K562 (cell line): Measurements from ENCODE around the gene CHST14. TPM values are rescaled to one million over a fixed set of nuclear protein-coding genes. Genes with fewer than 3 reads are reported as not detected.

Source experiments
- CTBP1 ChIP-seq: fragments of 450-650 bp; IDR thresholded peaks from 2 replicates; pipeline ENCODE4 v1.6.1; 2016; ENCODE audit warnings: borderline replicate concordance
- FOS ChIP-seq: IDR thresholded peaks from 3 replicates; pipeline ENCODE4 v1.6.1; 2011; ENCODE audit not compliant: insufficient read length; ENCODE audit errors: extremely low read depth
- HES1 ChIP-seq: fragments of 450-650 bp; IDR thresholded peaks from 2 replicates; pipeline ENCODE4 v1.6.1; 2016; ENCODE audit warnings: low read depth, mild to moderate bottlenecking, moderate library complexity
- MYC ChIP-seq, 2 experiments: fragments of 250-450 bp in 1 of 2; sonication (Bioruptor Pico) in 1 of 2; IDR thresholded peaks; 2 replicates each; pipeline versions ENCODE4 v1.5.1 to v1.6.1; 2012 to 2021; ENCODE audit warnings: low read depth in 2 of 2, borderline replicate concordance in 1 of 2, improper control_type of control experiment in 1 of 2, low read length in 1 of 2, mild to moderate bottlenecking in 1 of 2, moderate library complexity in 1 of 2
- POLR2G ChIP-seq: fragments of 200-400 bp; formaldehyde crosslinking; IDR thresholded peaks from 2 replicates; pipeline ENCODE4 v1.6.1; 2017; ENCODE audit warnings: low read depth, mild to moderate bottlenecking, antibody characterized with exemption, low read length, moderate library complexity
- RAD51 ChIP-seq: fragments of 450-650 bp; IDR thresholded peaks from 2 replicates; pipeline ENCODE4 v1.7.1; 2016; ENCODE audit warnings: low read depth, mild to moderate bottlenecking, borderline replicate concordance
- RCOR1 ChIP-seq, 2 experiments: IDR thresholded peaks; 2 replicates each; pipeline ENCODE4 v1.6.1; 2012; ENCODE audit warnings: low read depth in 2 of 2, low read length in 2 of 2, borderline replicate concordance in 1 of 2, improper control_type of control experiment in 1 of 2
- YBX1 ChIP-seq: fragments of 450-650 bp; IDR thresholded peaks from 2 replicates; pipeline ENCODE4 v1.7.1; 2016; ENCODE audit warnings: mild to moderate bottlenecking
- polyA plus RNA-seq, 8 experiments: library from polyadenylated mRNA; depleted of rRNA in 4 of 8; stranded (reverse) in 5 of 8; unstranded in 3 of 8; fragments of >200 nt; fragmentation: Nextera tagmentation in 2 of 8; fragmentation: Illumina TruSeq in 1 of 8; extraction: Ambion mirVana in 2 of 8; extraction: Trizol in 1 of 8; gene quantifications; 2 replicates each; pipeline versions ENCODE4 v1.2.1 to v1.2.3, GENCODE V29; 2011 to 2014; ENCODE audit warnings: inconsistent platforms in 1 of 8, missing spikeins in 1 of 8
- total RNA-seq, 7 experiments: library from RNA; depleted of rRNA in 6 of 7; stranded (reverse); fragments of >200 nt in 6 of 7; fragmentation: Illumina TruSeq in 2 of 7; extraction: Trizol in 2 of 7; gene quantifications; 2 replicates each; pipeline versions ENCODE4 v1.2.1 to v1.2.3, GENCODE V29; 2011 to 2021; ENCODE audit warnings: low replicate concordance in 1 of 7
- TF ChIP-seq, protein P1 (sequence below): sonication (generic); formaldehyde crosslinking; IDR thresholded peaks from 2 replicates; pipeline ENCODE4 v1.8.1; 2023; ENCODE audit warnings: mild to moderate bottlenecking, missing genetic modification reagents
- TF ChIP-seq, protein P2 (sequence below), 2 experiments: fragments of 450-650 bp; conservative IDR thresholded peaks; 2 replicates each; pipeline ENCODE4 v1.6.1; 2017; ENCODE audit warnings: mild to moderate bottlenecking in 2 of 2, moderate library complexity in 2 of 2
- TF ChIP-seq, protein P3 (sequence below): fragments of 450-650 bp; formaldehyde crosslinking; conservative IDR thresholded peaks from 2 replicates; pipeline ENCODE4 v1.4.0; 2022; ENCODE audit warnings: mild to moderate bottlenecking, missing genetic modification characterization

CHST14 gene
- total and polyA plus RNA-seq, 9 of the 15 experiments (the other 6 are each of a cell fraction or from before 2014, with no cell fraction given): 1.6 to 12.1 (median 4.5) TPM

- TF ChIP-seq, protein P1, sequence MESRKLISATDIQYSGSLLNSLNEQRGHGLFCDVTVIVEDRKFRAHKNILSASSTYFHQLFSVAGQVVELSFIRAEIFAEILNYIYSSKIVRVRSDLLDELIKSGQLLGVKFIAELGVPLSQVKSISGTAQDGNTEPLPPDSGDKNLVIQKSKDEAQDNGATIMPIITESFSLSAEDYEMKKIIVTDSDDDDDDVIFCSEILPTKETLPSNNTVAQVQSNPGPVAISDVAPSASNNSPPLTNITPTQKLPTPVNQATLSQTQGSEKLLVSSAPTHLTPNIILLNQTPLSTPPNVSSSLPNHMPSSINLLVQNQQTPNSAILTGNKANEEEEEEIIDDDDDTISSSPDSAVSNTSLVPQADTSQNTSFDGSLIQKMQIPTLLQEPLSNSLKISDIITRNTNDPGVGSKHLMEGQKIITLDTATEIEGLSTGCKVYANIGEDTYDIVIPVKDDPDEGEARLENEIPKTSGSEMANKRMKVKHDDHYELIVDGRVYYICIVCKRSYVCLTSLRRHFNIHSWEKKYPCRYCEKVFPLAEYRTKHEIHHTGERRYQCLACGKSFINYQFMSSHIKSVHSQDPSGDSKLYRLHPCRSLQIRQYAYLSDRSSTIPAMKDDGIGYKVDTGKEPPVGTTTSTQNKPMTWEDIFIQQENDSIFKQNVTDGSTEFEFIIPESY: no peak
- TF ChIP-seq HES1 (no peak), POLR2G (0 out of 2 replicates have a peak, but pooled peaks have one; percentile 4), RAD51 (0 out of 2 replicates have a peak, but pooled peaks have one; percentile 23), RCOR1 (IDR thresholded peaks at IDR 0.05; ENCODE audit: borderline replicate concordance in 1 of 2, low read depth in 2 of 2, low read length in 2 of 2) (peak in 1 of 2 experiments; percentile 23; a peak in 1 of 4 replicates), MYC (IDR thresholded peaks at IDR 0.05; ENCODE audit: low read depth, low read length) (0 out of 2 replicates have a peak, but pooled peaks have one; percentile 18), MYC (CRISPR knock-in tag; IDR thresholded peaks at IDR 0.05; ENCODE audit: borderline replicate concordance, low read depth) (no peak), YBX1 (no peak), CTBP1 (peak; percentile 22; the same call in 1 of the 2 replicates), FOS (no peak)
- TF ChIP-seq, protein P2, sequence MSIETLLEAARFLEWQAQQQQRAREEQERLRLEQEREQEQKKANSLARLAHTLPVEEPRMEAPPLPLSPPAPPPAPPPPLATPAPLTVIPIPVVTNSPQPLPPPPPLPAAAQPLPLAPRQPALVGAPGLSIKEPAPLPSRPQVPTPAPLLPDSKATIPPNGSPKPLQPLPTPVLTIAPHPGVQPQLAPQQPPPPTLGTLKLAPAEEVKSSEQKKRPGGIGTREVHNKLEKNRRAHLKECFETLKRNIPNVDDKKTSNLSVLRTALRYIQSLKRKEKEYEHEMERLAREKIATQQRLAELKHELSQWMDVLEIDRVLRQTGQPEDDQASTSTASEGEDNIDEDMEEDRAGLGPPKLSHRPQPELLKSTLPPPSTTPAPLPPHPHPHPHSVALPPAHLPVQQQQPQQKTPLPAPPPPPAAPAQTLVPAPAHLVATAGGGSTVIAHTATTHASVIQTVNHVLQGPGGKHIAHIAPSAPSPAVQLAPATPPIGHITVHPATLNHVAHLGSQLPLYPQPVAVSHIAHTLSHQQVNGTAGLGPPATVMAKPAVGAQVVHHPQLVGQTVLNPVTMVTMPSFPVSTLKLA (conservative IDR thresholded peaks at IDR 0.05): 0 out of 4 replicates have a peak, but pooled peaks of 1 of the 2 experiments have one; percentile 27
- TF ChIP-seq, protein P3, sequence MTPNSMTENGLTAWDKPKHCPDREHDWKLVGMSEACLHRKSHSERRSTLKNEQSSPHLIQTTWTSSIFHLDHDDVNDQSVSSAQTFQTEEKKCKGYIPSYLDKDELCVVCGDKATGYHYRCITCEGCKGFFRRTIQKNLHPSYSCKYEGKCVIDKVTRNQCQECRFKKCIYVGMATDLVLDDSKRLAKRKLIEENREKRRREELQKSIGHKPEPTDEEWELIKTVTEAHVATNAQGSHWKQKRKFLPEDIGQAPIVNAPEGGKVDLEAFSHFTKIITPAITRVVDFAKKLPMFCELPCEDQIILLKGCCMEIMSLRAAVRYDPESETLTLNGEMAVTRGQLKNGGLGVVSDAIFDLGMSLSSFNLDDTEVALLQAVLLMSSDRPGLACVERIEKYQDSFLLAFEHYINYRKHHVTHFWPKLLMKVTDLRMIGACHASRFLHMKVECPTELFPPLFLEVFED (CRISPR knock-in tag): no peak
- TF ChIP-seq, all 486 proteins: peak for 11
These were observed 4.1 kb upstream of the CHST14 start (continued) for GRCh38 chr15:40466426-40467260.
